Natural killer cell treated with Interleukin-12 subunit alpha and Interleukin-12 subunit beta and Interleukin-15 and Interleukin-18, amount 100 ng/mL, for 72 hours (primary cell): ENCODE data around the gene LRIG1. TPM values are rescaled to one million over a fixed set of nuclear protein-coding genes. Genes with fewer than 3 reads are reported as not detected.
A peak's percentile ranks its signal among the peaks of the same experiment; 100 is the strongest.

Experiments
- ATAC-seq, 2 donors: fragments of 150-1000 bp; cut with Tn5 transposase in 1 of 2; sonication (Bioruptor Pico), chemical (Tn5 transposase) in 1 of 2; 2 replicates each; pipeline ENCODE4 v1.10.0; 2021
- DNase-seq: peaks from one replicate; pipeline ENCODE4 v3.0.0; 2022; ENCODE audit warnings: low spot score
- H3K27ac Mint-ChIP-seq, 2 donors: 1 replicate in 1 of 2; 2 replicates in 1 of 2; pipeline ENCODE4 v1.8.0; 2022; ENCODE audit warnings: mixed read lengths in 2 of 2, mild to moderate bottlenecking in 1 of 2, moderate library complexity in 1 of 2
- H3K27me3 Mint-ChIP-seq, 2 donors: 1 replicate in 1 of 2; 2 replicates in 1 of 2; pipeline ENCODE4 v1.8.0; 2022; ENCODE audit warnings: mixed read lengths in 2 of 2
- H3K36me3 Mint-ChIP-seq: one replicate; pipeline ENCODE4 v1.8.0; 2022; ENCODE audit warnings: mixed read lengths
- H3K4me1 Mint-ChIP-seq, 2 donors: 1 replicate in 1 of 2; 2 replicates in 1 of 2; pipeline ENCODE4 v1.8.0; 2022; ENCODE audit warnings: low read depth in 2 of 2, mixed read lengths in 2 of 2, mild to moderate bottlenecking in 1 of 2
- H3K4me3 Mint-ChIP-seq: one replicate; pipeline ENCODE4 v1.8.0; 2022; ENCODE audit warnings: mixed read lengths
- H3K9me3 Mint-ChIP-seq: 2 replicates; pipeline ENCODE4 v1.8.0; 2022; ENCODE audit warnings: mixed read lengths
- total RNA-seq, 2 donors: library from RNA; stranded (reverse); gene quantifications; one replicate each; pipeline ENCODE4 v1.2.3, GENCODE V29; 2022

Gene LRIG1
- 10 to 100 TPM; 21.6 to 41.1 TPM for total RNA-seq

GRCh38 chr3:66500576-66501482 lies at the start of gene LRIG1:
LRIG1 (minus strand) TSS chr3:66501022; CDS start chr3:66500407, 615 bp downstream.
- DNase-seq = peak; percentile 100
- Mint-ChIP-seq H3K4me1 (peaks cover 31 to 37% of the 10 kb centered on the region in 2 donors), H3K9me3 (no peaks in the 10 kb centered on the region), H3K36me3 (no peaks in the 10 kb centered on the region), H3K4me3 (peak within 1 kb of the TSS; percentile 98), H3K27ac (peak within 1 kb of the TSS; percentile 56 to 68), H3K27me3 (peaks cover 20 to 24% of the 10 kb centered on the region in 2 donors)
- peak; percentile 98 for ATAC-seq

- Mint-ChIP-seq H3K36me3 (no peaks in the 10 kb centered on the region), H3K9me3 (no peaks in the 10 kb centered on the region), H3K4me3 (no peak overlapping the region), H3K27ac (no peak overlapping the region), H3K4me1 (no peaks in the 10 kb centered on the region), H3K27me3 (peaks cover 0 to under 1% of the 10 kb centered on the region in 2 donors)
- DNase-seq = no peak
- peak in 1 of 2 donors; percentile 53 for ATAC-seq
Observed at GRCh38 chr3:66544619-66545429, 44.0 kb upstream of the LRIG1 start.

- ATAC-seq (no peak), DNase-seq (no peak)
- no peaks in the 10 kb centered on the region for H3K36me3 Mint-ChIP-seq
- H3K9me3 Mint-ChIP-seq = no peaks in the 10 kb centered on the region
- H3K4me1 Mint-ChIP-seq = no peaks in the 10 kb centered on the region
- H3K4me3 Mint-ChIP-seq = no peak overlapping the region
- peaks cover 2 to 8% of the 10 kb centered on the region in 2 donors for H3K27me3 Mint-ChIP-seq
- H3K27ac Mint-ChIP-seq = no peak overlapping the region
Observed at GRCh38 chr3:66542153-66542552, 41.3 kb upstream of the LRIG1 start.

GRCh38 chr3:66539466-66539989 lies 38.7 kb upstream of the LRIG1 start:
- Mint-ChIP-seq H3K4me3 (no peak overlapping the region), H3K27me3 (peaks cover 2 to 14% of the 10 kb centered on the region in 2 donors), H3K36me3 (no peaks in the 10 kb centered on the region), H3K27ac (no peak overlapping the region), H3K9me3 (no peaks in the 10 kb centered on the region), H3K4me1 (no peaks in the 10 kb centered on the region)
- ATAC-seq (no peak), DNase-seq (no peak)

- Mint-ChIP-seq H3K4me1 (no peaks in the 10 kb centered on the region), H3K4me3 (no peak overlapping the region), H3K27ac (no peak overlapping the region), H3K36me3 (no peaks in the 10 kb centered on the region), H3K27me3 (peaks cover 5 to 14% of the 10 kb centered on the region in 2 donors), H3K9me3 (no peaks in the 10 kb centered on the region)
- DNase-seq (no peak), ATAC-seq (no peak)
Observed at GRCh38 chr3:66538390-66538789, 37.6 kb upstream of the LRIG1 start.

- Mint-ChIP-seq H3K4me1 (no peaks in the 10 kb centered on the region), H3K27me3 (peaks cover 5 to 14% of the 10 kb centered on the region in 2 donors), H3K9me3 (no peaks in the 10 kb centered on the region), H3K27ac (no peak overlapping the region), H3K36me3 (no peaks in the 10 kb centered on the region), H3K4me3 (no peak overlapping the region)
- no peak for ATAC-seq
- DNase-seq = no peak
Observed at GRCh38 chr3:66537735-66538134, 36.9 kb upstream of the LRIG1 start.

GRCh38 chr3:66536791-66537190 lies 36.0 kb upstream of the LRIG1 start:
- no peak for DNase-seq
- Mint-ChIP-seq H3K27ac (no peak overlapping the region), H3K36me3 (no peaks in the 10 kb centered on the region), H3K9me3 (no peaks in the 10 kb centered on the region), H3K4me1 (no peaks in the 10 kb centered on the region), H3K4me3 (no peak overlapping the region), H3K27me3 (peaks cover 9 to 14% of the 10 kb centered on the region in 2 donors)
- ATAC-seq = no peak

GRCh38 chr3:66534304-66534845 lies 33.6 kb upstream of the LRIG1 start:
- no peaks in the 10 kb centered on the region for H3K4me1 Mint-ChIP-seq
- ATAC-seq (no peak), DNase-seq (no peak)
- H3K27ac Mint-ChIP-seq = no peak overlapping the region
- no peaks in the 10 kb centered on the region for H3K9me3 Mint-ChIP-seq
- no peaks in the 10 kb centered on the region for H3K36me3 Mint-ChIP-seq
- H3K27me3 Mint-ChIP-seq = peaks cover 6 to 9% of the 10 kb centered on the region in 2 donors
- H3K4me3 Mint-ChIP-seq = no peak overlapping the region

GRCh38 chr3:66532613-66533012 lies 31.8 kb upstream of the LRIG1 start:
- no peak overlapping the region for H3K4me3 Mint-ChIP-seq
- H3K27ac Mint-ChIP-seq = no peak overlapping the region
- no peaks in the 10 kb centered on the region for H3K36me3 Mint-ChIP-seq
- ATAC-seq (no peak), DNase-seq (no peak)
- no peaks in the 10 kb centered on the region for H3K9me3 Mint-ChIP-seq
- H3K4me1 Mint-ChIP-seq = no peaks in the 10 kb centered on the region
- peaks cover 6 to 7% of the 10 kb centered on the region in 2 donors for H3K27me3 Mint-ChIP-seq

- no peak overlapping the region for H3K4me3 Mint-ChIP-seq
- no peak for DNase-seq
- H3K9me3 Mint-ChIP-seq = no peaks in the 10 kb centered on the region
- no peaks in the 10 kb centered on the region for H3K4me1 Mint-ChIP-seq
- no peak for ATAC-seq
- H3K27ac Mint-ChIP-seq = no peak overlapping the region
- H3K27me3 Mint-ChIP-seq = peaks cover 9 to 11% of the 10 kb centered on the region in 2 donors
- no peaks in the 10 kb centered on the region for H3K36me3 Mint-ChIP-seq
Observed at GRCh38 chr3:66532160-66532587, 31.4 kb upstream of the LRIG1 start.

- Mint-ChIP-seq H3K36me3 (no peaks in the 10 kb centered on the region), H3K4me1 (no peaks in the 10 kb centered on the region), H3K27me3 (peaks cover 12 to 20% of the 10 kb centered on the region in 2 donors), H3K27ac (no peak overlapping the region), H3K9me3 (no peaks in the 10 kb centered on the region), H3K4me3 (no peak overlapping the region)
- no peak for ATAC-seq
- no peak for DNase-seq
Observed at GRCh38 chr3:66531256-66531655, 30.4 kb upstream of the LRIG1 start.

- peaks cover 23 to 39% of the 10 kb centered on the region in 2 donors for H3K27me3 Mint-ChIP-seq
- no peaks in the 10 kb centered on the region for H3K9me3 Mint-ChIP-seq
- no peak overlapping the region for H3K4me3 Mint-ChIP-seq
- H3K27ac Mint-ChIP-seq = no peak overlapping the region
- H3K36me3 Mint-ChIP-seq = no peaks in the 10 kb centered on the region
- peaks cover 5 to 6% of the 10 kb centered on the region in 2 donors for H3K4me1 Mint-ChIP-seq
- DNase-seq (no peak), ATAC-seq (no peak)
Observed at GRCh38 chr3:66527246-66527645, 26.4 kb upstream of the LRIG1 start.

- peaks cover 5 to 6% of the 10 kb centered on the region in 2 donors for H3K4me1 Mint-ChIP-seq
- no peaks in the 10 kb centered on the region for H3K9me3 Mint-ChIP-seq
- ATAC-seq (no peak), DNase-seq (no peak)
- H3K27ac Mint-ChIP-seq = no peak overlapping the region
- H3K27me3 Mint-ChIP-seq = peaks cover 26 to 39% of the 10 kb centered on the region in 2 donors
- no peaks in the 10 kb centered on the region for H3K36me3 Mint-ChIP-seq
- no peak overlapping the region for H3K4me3 Mint-ChIP-seq
Observed at GRCh38 chr3:66525771-66526170, 24.9 kb upstream of the LRIG1 start.
